ENCODE data around the gene LAIR2.

Gene LAIR2

DNA sequence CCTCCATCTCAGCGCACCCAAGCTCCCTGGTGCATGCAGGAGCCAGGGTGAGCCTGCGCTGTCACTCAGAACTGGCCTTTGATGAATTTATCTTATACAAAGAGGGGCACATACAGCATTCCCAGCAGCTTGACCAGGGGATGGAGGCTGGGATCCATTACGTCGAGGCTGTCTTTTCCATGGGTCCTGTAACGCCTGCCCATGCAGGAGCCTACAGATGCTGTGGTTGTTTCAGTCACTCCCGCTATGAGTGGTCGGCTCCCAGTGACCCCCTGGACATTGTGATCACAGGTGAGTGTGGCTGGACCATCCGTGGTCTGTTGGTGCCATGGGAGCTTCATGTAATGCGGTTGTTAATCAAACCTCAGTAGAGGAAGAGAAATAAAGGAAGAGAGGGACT lies 33.0 kb downstream of the LAIR2 start:
- no peak for DNase-seq

DNA sequence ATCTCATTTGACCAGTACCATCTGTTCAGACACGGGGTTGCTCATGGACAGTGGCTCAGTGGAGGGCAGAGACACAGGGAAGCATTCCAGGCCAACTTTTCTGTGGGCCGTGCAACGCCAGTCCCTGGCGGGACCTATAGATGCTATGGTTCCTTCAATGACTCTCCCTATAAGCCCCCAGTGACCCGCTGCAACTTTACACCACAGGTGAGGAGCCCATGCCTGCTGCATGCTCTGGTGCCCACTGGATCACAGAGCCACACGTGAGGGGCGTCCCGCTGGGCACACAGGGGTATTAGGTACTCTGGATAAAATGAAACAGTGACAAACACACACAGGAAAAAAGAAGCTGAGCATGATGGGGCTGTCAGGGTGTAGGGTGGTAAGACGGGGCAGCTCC lies 34.3 kb downstream of the LAIR2 start:
- DNase-seq: no peak

DNA sequence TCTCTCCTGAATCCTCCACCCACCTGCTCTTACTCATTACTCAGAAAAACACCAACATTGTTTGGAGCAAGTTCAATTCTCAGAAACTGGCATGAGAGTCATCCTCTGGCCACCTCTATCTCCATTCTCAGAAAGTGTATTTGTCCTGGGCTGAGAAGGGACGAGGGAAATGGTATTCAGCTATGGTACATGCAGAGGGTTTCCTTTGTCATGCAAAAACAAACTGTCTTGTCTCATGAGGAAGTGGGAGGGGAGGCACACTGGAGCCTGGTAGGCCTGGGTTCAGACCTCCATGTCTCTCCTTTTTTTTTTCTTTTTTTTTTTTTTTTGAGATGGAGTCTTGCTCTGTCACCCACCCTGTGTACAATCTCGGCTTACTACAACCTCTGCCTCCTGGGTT lies 39.1 kb downstream of the LAIR2 start:
- no peak for DNase-seq

DNA sequence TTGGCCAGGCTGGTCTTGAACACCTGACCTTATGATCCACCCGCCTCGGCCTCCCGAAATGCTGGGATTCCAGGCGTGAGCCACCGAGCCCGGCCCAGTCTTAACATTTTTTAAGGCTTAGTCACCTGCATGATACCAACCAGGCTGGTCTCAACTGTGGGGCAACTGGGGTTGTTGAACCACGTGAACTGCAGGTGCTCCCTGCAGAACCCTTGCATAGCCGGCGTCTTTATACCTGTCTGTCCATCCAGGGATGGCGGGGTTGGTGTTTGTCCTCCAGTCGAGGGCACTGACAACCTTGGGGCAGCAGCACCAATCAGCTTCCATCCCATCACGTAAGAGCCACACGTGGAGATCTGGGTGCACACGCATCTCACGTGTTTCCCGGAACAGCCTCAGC lies 46.2 kb downstream of the LAIR2 start:
- DNase-seq: no peak

DNA sequence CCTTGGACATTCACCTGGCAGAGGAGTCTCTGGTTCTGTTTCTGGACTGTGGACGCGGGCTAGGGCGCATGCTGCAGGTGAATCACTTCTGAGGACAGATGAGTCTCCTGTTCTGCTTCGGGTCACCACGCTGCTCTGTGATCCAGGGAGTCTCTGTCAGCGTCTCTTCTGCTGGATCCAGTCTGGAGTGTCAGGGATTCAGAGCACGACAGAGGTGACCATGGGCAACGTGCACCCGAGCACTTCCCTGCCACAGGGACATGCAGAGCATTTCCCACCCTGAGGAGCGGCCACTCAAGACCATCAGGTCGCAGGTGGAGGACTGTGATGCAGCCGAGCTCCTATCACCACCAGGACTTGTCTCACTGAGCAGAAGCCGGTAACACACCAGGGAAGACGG lies 46.6 kb downstream of the LAIR2 start:
- DNase-seq: no peak

DNA sequence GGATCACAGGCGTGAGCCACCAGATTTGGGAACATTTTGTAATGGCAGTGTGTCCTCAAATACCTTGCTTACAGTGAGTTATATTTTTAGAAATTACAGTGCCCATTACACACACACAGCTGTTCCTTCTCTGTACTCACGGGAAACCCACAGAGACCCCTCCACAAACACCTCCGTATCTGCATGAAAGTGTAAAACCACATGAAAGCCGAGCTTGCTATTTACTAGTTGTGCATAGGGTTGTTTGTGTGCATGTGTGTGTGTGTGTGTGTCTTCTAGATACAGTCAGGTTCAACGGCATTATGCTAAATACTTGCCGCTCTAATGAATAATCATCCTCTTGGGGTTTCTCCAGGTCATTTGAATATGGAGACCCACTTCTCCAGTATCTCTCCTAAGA lies 48.7 kb downstream of the LAIR2 start:
- no peak for DNase-seq

DNA sequence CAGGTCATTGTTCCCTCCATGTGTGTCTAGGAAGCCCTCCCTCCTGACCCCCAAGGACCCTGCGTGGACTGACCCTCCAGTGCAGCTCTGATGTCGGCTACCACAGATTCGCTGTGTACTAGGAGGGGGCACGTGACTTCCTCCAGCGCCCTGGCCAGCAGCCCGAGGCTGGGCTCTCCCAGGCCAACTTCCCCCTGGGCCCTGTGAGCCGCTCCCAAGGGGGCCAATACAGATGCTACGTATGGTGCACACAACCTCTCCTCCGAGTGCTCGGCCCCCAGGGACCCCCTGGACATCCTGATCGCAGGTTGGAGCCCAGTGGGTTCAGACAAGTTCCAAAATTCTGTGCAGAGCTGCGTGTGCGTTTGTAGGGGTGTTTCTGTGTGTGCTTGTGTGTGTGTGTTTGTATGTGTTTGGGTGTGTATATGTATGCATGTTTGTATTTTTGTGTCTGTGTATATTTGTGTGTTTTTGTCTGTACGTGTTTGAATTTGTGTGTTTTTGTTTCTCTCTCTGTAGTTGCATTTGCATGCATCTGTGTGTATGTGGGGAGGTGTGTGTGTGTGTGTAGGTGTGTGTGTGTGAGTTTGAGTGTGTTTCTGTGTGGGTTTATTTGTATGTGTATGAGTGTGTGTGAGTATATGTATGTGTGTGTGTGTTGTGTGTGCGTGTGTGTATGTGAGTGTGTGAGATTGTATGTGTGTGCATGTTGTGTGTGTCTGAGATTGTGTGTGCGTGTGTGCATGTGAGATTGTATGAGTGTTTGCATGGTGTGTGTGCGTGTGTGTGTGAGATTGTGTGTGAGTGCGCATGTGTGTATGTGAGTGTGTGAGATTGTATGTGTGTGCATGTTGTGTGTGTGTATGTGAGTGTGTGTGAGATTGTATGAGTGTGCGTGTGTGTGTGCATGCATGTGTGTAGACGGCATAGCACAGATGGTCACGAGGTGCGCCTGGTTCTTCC lies 49.6 kb downstream of the LAIR2 start:
- DNase-seq: no peak

DNA sequence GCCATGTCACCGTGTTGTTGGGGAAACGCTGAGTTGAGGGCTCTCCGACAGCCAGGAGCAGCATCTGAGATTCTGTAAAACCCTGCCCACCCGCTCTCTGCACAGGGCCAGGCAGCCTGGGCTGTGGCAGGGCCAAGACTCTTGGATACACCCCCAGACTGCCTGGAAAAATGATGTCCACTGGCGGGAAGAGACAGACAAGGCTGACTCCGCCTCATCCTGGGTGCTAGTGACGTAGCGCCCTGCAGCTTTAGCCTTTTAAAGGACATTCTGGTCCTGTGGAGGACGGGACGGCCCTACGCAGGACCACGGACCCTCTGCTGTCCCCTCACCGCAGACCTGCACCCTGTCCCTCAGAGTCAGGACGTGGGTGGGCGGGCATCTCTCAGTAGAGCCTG lies 50.3 kb downstream of the LAIR2 start:
- no peak for DNase-seq

DNA sequence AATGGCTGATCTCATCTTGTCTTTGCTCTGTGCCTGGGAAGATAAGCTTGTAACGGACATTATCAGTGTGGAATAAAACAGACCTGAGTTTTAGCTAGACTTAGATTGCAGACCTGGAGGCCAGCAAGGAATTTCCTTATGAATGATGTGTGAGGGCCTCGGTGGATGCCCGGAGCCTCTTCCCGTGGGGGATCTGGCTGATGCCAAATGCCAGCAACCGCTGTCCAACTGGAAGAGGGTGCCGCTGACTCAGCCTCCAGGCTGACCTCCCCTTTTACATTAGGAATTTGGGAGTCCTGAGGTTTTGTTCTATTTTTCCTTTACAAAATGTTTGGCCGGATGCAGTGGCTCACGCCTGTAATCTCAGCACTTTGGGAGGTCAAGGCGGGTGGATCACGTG lies 51.4 kb downstream of the LAIR2 start:
- DNase-seq: no peak

DNA sequence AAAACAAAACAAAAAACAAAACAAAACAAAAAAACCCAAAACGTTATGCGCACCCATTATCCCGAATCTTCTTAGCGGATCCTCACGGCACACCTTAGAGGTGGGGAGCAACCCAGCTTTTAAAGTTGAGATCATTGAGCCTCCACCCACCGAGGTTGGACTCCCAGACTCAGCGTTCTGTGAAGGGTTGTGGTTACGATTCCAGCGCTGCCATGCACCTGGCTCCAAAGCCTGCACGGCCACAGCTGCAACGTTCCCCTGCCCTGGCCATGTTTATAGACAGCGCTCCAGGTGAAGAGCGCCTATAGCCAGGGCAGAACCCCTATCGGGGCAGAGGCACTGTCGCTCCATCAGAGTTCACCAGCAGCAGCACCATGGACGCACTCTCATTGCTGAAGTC lies 52.3 kb downstream of the LAIR2 start:
- no peak for DNase-seq

DNA sequence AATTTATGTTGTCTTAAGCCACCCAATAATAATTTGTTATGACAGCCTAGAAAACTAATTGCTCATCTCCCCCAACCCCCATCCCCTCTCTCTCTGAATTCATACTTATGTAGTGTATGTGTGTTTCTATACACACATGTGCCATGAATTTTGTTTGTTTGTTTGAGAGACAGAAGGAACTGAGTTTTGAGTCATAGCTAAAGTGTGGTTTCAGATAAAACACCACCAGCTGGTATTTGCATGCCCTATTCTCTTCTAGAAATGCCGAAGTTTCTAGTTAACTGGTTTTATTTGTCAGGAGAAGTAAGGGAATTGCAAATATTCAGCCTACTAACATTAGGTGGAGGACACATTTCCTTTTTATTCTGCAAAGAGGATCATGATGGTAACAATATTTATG lies 53.6 kb downstream of the LAIR2 start:
- DNase-seq: no peak

DNA sequence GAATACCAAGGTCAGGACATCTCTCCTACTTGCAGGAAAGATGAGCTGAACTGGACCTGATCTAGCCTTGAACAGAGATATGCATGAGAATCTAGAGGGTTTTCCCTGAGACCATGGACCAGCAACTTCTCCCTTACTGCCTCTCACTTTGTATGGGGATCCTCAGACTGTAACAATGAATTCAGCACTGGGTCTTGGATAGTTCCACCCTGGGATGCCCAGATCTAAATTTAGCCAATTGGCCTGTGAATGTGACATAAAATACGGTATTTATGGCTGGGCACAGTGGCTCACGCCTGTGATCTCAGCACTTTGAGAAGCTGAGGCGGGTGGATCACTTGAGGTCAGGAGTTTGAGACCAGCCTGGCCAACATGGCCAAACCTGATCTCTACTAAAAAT lies 55.7 kb downstream of the LAIR2 start:
- no peak for DNase-seq
